ENCODE data around the gene AUNIP. TPM values are rescaled to one million over a fixed set of nuclear protein-coding genes. Genes with fewer than 3 reads are reported as not detected.

Gene AUNIP, protein sequence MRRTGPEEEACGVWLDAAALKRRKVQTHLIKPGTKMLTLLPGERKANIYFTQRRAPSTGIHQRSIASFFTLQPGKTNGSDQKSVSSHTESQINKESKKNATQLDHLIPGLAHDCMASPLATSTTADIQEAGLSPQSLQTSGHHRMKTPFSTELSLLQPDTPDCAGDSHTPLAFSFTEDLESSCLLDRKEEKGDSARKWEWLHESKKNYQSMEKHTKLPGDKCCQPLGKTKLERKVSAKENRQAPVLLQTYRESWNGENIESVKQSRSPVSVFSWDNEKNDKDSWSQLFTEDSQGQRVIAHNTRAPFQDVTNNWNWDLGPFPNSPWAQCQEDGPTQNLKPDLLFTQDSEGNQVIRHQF
- under 1 TPM in 6 of 7 donors, not detected in 1; 0.35 to 0.75 (median 0.44) TPM for total RNA-seq
- polyA plus RNA-seq: under 1 TPM; 0.23 to 0.45 TPM
- long read RNA-seq, donor 1: 0 reads
- long read RNA-seq, donor 2, transcript AUNIP-201 (3 exons, 2,116 nt): major isoform, 19 of 19 reads
- long read RNA-seq, donor 2, partial matches to known transcripts: 0 of 19 reads
- long read RNA-seq, donor 2, other reads (novel, unspliced or antisense): 0 of 19 reads
- long read RNA-seq, donor 3: 0 reads

- Histone ChIP-seq H3K4me1 (ENCODE audit: insufficient read depth) (peaks cover 3% of the 10 kb centered on the region), H3K9me3 (no peaks in the 10 kb centered on the region), H3K27me3 (no peaks in the 10 kb centered on the region), H3K27ac (peak within 1 kb of the TSS in 1 of 2 donors; percentile 71), H3K4me3 (peak within 1 kb of the TSS; percentile 49), H3K36me3 (no peaks in the 10 kb centered on the region)
- peak; percentile 89 to 94 (median 91) for DNase-seq
- TF ChIP-seq POLR2A (IDR thresholded peaks at IDR 0.05): peak; percentile 59
- TF ChIP-seq, protein P1, sequence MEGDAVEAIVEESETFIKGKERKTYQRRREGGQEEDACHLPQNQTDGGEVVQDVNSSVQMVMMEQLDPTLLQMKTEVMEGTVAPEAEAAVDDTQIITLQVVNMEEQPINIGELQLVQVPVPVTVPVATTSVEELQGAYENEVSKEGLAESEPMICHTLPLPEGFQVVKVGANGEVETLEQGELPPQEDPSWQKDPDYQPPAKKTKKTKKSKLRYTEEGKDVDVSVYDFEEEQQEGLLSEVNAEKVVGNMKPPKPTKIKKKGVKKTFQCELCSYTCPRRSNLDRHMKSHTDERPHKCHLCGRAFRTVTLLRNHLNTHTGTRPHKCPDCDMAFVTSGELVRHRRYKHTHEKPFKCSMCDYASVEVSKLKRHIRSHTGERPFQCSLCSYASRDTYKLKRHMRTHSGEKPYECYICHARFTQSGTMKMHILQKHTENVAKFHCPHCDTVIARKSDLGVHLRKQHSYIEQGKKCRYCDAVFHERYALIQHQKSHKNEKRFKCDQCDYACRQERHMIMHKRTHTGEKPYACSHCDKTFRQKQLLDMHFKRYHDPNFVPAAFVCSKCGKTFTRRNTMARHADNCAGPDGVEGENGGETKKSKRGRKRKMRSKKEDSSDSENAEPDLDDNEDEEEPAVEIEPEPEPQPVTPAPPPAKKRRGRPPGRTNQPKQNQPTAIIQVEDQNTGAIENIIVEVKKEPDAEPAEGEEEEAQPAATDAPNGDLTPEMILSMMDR (IDR thresholded peaks at IDR 0.05): no peak
- intact Hi-C loops (cut with DNase I): no loop called here
- WGBS, 3 donors: 2% methylated on average over 75 to 77 of the region's 77 CpGs
Measured at GRCh38 chr1:25858906-25859789, at the start of gene AUNIP. TSS of gene AUNIP (minus strand) at chr1:25859457. CDS start at chr1:25859357, 100 bp downstream.

DNA sequence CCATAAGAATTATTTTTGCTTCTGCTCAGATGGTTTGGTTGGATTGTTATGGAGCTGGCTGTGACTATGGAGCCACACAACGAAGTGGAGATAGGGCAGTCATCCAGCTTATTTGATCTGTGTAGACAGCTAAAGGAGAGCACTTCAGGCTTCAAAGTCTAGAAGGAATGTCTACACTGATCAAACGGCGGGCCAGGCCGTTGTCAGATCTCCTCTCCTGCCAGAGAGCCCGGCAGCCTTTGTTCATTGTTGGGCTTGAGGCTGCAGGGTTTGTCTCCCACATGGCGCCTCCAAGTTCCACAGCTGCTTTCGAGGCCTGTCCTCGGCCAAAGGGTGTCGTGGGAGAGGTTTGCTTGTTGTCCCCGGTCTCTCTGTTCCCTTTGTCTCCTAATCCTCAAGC is 49.8 kb upstream of the AUNIP start:
- Histone ChIP-seq H3K36me3 (no peaks in the 10 kb centered on the region), H3K27me3 (no peaks in the 10 kb centered on the region), H3K27ac (no peak overlapping the region), H3K4me1 (ENCODE audit: insufficient read depth) (no peaks in the 10 kb centered on the region), H3K9me3 (no peaks in the 10 kb centered on the region), H3K4me3 (no peak overlapping the region)
- WGBS, 3 donors: 55 to 59% (median 58%) methylated on average over 10 of the region's 10 CpGs
- TF ChIP-seq EP300 (IDR thresholded peaks at IDR 0.05) (no peak), POLR2A (IDR thresholded peaks at IDR 0.05) (no peak)
- TF ChIP-seq, protein P1 (IDR thresholded peaks at IDR 0.05): no peak
- no peak for DNase-seq
- intact Hi-C loops (cut with DNase I): loop anchor here in 1 of 4 donors (5.0 kb wide), 1 partner anchor 88 kb away; the partner anchor contains the start of gene PAFAH2

DNA sequence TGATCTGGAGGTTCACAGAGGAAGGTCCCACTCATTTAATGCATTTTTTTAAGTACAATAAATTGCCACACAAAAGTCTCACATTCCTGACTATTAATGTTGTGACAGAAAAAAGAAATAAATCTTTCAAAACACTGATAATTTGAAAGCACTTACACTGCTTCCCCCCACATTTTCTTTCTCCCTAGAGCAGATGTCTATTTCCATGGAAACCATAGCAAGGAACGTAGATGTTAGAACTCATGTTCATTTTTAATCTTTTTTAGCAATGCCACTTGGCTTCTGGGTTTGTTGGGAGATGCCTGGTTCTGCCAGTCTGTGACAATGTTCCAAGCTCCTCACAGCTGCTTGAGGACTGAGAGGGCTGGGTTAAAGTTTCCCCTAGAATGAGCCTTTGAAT is 48.9 kb upstream of the AUNIP start:
- H3K36me3 ChIP-seq: no peaks in the 10 kb centered on the region
- intact Hi-C loops (cut with DNase I): loop anchor here in 1 of 4 donors (5.0 kb wide), 1 partner anchor 89 kb away; the partner anchor contains the start of gene PAFAH2
- no peaks in the 10 kb centered on the region for H3K9me3 ChIP-seq
- TF ChIP-seq, protein P1 (IDR thresholded peaks at IDR 0.05): no peak
- TF ChIP-seq POLR2A (IDR thresholded peaks at IDR 0.05): no peak
- TF ChIP-seq EP300 (IDR thresholded peaks at IDR 0.05): no peak
- no peaks in the 10 kb centered on the region for H3K27me3 ChIP-seq
- no peaks in the 10 kb centered on the region for H3K4me1 ChIP-seq (ENCODE audit: insufficient read depth)
- H3K27ac ChIP-seq: no peak overlapping the region
- no peak for DNase-seq
- H3K4me3 ChIP-seq: no peak overlapping the region
- WGBS, 3 donors: 49 to 53% (median 53%) methylated on average over 1 of the region's 1 CpG

GRCh38 chr1:25907601-25908000 is 48.3 kb upstream of the AUNIP start:
- Histone ChIP-seq H3K36me3 (no peaks in the 10 kb centered on the region), H3K9me3 (no peaks in the 10 kb centered on the region), H3K27ac (no peak overlapping the region), H3K27me3 (no peaks in the 10 kb centered on the region), H3K4me1 (ENCODE audit: insufficient read depth) (no peaks in the 10 kb centered on the region), H3K4me3 (no peak overlapping the region)
- DNase-seq: no peak
- no peak for TF ChIP-seq EP300 (IDR thresholded peaks at IDR 0.05)
- intact Hi-C loops (cut with DNase I): loop anchor here in 1 of 4 donors (5.0 kb wide), 1 partner anchor 90 kb away; the partner anchor contains the start of gene PAFAH2
- WGBS, 3 donors: 84 to 87% (median 87%) methylated on average over 6 of the region's 6 CpGs

Data from ovary (tissue), 10 donors.